COR-L47 (cell line): ENCODE data around the gene HES4.
A peak's percentile ranks its signal among the peaks of the same experiment; 100 is the strongest.
"Not testable (repeated sequence)": the region's sequence is repeated elsewhere in the genome, so short reads cannot be mapped to it uniquely, and the experiment has no call there.

Experiments
- DNase-seq: peaks from one replicate; lab custom pipeline; 2025; lab: John Stamatoyannopoulos, UW

The HES4 gene

DNA sequence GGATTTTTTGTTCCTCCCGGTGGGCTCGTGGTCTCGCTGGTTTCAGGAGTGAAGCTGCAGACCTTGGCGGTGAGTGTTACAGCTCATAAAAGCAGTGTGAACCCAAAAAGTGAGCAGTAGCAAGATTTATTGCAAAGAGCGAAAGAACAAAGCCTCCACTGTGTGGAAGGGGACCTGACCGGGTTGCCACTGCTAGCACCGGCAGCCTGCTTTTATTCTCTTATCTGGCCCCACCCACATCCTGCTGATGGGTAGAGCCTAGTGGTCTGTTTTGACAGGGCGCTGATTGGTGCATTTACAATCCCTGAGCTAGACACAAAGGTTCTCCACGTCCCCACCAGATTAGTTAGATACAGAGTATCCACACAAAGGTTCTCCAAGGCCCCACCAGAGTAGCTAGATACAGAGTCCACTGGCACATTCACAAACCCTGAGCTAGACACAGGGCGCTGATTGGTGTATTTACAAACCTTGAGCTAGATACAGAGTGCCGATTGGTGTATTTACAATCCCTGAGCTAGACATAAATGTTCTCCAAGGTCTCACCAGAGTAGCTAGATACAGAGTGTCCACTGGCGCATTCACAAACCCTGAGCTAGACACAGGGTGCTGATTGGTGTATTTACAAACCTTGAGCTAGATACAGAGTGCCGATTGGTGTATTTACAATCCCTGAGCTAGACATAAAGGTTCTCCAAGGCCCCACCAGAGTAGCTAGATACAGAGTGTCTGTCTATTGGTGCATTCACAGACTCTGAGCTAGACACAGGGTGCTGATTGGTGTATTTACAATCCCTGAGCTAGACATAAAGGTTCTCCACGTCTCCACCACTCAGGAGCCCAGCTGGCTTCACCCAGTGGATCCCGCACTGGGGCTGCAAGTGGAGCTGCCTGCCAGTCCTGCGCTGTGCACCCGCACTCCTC lies 17.8 kb upstream of the HES4 start:
- DNase-seq, result not testable (repeated sequence)

DNA sequence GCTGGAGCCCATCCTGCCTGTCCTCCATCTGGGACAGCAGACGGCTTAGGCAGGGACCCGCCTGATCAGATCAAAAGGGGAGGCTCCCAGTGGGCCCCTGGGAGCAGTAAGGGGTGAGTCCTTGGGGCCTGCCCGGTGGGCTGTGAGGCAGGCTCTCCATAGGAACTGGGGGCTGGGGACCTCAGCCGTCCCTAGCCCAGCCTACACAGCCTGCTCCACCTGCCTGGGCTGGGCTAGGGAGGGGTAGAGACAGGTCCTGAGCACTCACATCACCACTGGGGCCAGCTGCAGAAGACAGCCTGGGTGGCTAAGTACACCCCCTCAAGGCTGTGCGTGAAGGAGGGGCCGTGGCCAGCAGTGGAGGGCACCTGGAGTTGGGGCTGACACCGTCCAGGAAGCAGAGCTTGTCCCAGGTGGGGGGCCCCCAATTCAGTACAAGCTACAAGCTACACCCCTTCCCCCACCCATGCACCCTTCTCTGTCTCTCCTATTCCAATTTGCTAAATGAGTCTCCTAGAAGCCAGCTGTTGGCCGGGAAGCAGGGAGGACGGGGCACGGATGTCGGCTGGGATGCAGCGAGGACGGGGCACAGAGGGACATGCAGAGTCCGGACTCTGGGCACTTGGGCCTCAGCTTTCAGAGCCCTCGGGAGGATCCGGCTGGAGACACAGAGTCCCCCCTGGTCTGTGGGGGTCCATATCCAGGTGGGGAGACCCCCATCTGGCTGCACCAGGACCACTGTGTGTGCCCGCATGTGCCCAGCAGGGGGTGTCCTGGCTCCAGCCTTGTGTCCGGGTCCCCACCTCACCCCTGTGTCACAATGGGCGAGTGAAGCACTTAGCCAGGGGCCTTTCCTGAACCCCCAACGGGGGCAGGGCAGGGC lies 15.1 kb upstream of the HES4 start:
- no peak for DNase-seq

DNA sequence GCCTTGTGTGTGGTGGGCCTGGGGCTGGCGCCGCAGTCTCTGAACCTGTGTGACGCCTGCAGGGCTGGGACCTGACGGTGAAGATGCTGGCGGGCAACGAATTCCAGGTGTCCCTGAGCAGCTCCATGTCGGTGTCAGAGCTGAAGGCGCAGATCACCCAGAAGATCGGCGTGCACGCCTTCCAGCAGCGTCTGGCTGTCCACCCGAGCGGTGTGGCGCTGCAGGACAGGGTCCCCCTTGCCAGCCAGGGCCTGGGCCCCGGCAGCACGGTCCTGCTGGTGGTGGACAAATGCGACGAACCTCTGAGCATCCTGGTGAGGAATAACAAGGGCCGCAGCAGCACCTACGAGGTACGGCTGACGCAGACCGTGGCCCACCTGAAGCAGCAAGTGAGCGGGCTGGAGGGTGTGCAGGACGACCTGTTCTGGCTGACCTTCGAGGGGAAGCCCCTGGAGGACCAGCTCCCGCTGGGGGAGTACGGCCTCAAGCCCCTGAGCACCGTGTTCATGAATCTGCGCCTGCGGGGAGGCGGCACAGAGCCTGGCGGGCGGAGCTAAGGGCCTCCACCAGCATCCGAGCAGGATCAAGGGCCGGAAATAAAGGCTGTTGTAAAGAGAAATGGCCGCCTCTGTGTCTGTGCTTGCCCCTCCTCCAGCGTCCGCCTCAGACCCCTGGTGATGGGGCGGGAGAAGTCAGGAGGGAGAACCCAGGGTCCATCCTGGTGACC lies 14.2 kb upstream of the HES4 start:
- no peak for DNase-seq

DNA sequence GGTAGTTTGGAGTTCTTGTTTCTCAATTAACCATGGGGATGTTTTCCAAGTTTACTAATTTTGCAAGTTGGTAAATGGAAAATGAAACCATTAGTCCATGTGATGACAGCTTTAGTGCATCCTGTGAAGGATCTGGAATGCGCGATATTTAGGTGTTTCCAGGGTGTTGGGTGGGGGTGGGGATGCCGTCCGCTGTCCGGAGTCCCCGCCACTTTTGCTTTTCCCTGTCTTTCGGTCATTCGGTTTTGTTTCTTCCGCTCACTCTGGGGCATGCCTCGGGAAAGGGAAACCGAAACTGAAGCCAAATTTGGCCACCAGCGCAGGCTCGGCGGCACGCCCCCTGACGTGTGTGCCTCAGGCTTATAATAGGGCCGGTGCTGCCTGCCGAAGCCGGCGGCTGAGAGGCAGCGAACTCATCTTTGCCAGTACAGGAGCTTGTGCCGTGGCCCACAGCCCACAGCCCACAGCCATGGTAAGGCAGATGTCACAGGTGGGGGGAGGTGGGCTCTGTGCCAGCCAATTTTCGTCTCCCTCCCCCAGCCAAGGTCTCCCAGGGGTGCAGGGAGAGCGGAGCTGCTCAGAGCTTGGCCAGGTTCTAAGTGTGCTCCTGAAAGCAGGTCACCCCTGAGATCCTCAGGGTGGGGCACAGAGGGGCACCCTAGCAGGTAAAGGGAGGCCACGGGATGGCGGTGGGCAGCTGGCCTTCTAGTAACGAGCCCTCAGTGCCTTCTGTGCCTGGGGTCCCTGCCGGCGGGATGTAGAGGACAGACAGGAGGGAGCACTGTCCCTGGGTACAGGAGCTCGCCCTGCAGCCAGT lies 13.4 kb upstream of the HES4 start, which contains the start of gene ISG15:
TSS of gene ISG15 (plus strand) at position 393 of the 817 bp plus-strand sequence. CDS start at position 470, 77 bp downstream.
- peak; percentile 74 for DNase-seq

DNA sequence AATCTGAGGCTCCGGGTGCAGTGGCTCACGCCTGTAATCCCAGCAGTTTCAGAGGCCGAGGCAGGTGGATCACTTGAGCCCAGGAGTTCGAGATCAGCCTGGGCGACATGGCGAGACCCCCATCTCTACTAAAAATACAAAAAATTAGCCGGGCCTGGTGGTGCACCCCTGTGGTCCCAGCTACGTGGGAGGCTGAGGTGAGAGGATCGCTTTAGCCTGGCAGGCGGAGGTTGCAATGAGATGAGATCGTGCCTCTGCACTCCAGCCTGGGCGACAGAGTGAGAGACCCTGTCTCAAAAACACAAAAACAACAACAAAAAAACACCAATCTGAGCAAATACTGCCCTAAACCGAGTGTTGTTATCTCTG lies 12.8 kb upstream of the HES4 start:
- not testable (repeated sequence) for DNase-seq

DNA sequence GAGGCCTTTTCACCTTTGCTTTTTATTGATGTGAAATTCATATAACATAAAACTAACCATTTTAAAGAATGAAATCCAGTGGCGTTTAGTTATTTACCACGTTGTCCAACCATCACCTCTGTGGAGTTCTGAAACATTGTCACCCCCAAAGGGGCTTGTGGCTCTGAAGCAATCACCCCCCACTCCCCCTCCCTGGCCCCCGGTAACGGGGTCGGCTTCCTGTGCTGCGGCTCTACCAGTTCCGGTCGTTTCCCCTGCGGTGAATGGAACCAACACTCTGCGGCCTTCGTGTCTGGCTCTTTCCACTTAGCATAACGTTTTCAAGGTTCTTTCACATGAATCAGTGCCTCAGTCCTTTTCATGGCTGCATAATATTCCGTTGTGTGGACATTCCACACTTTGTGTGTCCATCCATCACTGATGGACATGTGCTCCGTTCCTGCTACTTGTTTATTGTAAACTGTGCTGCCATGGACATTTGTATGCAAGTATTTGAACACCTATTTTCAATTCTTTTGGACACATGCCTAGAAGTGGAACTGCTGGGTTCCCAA lies 11.6 kb upstream of the HES4 start:
- DNase-seq, result no peak

DNA sequence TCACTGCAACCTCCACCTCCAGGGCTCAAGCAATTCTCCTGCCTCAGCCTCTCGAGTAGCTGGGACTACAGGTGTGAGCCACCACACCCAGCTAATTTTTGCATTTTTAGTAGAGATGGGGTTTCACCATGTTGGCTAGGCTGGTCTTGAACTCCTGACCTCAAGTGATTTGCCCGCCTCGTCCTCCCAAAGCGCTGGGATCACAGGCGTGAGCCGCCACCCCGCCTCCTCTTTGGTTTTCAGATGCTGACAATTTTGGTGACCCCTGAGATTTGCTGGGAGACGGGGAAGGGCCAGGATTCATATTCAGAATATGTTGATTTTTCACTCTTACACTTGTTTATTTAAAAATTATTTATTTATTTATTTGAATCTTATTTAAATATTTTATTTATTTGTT lies 10.2 kb upstream of the HES4 start:
- DNase-seq, result not testable (repeated sequence)

DNA sequence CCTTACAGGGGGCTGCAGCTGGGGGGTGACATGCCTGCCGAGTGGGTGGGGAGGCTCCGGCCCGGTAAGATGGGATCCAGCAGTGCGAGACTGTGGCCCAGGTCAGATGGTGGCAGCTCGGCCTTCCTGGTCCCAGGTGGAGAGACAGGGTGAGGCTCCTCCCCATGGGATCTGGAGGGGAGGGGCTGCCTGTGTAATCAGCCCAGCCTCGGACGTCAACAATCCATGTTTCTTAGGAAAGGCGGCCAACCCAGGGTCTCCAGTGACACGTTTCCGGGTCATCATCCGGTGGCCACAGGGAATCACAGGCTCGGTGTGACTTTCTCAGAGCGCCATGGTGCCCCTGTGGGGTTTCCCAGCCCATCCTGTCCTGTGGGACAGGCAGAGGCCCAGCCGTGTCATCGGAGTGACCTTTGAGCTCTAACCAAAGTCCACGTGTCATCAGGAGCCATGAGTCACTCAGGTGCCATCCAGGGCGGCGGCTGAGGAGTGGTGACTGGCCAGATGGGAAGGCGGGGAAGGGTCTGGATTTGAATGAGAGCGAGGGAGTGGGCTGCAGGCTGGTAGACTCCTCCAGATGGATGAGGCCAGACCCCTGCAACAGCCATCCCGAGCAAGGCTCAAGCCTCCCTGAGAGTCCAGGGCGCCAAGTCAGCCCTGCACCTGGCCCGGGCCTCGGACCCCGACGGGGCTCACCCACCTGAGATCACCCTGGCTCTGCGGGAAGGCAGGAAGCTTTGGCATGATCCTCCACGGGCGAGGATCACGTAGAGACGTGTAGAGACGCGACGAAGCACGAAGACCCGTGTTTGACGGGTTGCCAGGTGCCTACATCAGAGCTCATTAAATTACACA lies 6.6 kb upstream of the HES4 start:
- DNase-seq, result no peak

DNA sequence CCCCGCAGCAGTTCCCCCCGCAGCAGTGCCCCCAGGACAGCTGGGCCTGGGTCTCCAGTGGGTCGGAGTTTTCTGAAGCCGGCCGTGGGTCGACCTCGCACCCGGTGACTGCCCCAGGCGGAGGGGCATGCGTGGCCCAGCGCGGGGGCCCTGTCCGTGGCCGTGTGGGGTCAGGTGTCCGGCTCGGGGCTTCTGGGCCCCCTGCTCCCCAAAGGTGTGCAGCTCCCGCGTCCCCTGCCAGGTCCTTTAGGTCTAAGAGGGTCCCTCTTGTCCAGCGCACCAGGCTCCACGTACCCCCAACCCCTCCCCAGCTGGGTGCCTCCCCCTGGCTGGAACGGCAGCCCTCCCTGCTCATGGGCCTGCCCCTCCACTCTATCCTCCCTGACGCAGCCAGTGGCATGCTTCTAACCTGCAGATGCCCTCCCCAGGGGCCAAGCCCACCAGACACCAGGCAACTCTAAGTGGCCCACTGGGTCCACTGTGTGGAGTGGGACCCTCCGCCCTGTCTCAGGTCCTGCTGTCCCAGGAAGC lies 5.9 kb upstream of the HES4 start:
- DNase-seq, result no peak

DNA sequence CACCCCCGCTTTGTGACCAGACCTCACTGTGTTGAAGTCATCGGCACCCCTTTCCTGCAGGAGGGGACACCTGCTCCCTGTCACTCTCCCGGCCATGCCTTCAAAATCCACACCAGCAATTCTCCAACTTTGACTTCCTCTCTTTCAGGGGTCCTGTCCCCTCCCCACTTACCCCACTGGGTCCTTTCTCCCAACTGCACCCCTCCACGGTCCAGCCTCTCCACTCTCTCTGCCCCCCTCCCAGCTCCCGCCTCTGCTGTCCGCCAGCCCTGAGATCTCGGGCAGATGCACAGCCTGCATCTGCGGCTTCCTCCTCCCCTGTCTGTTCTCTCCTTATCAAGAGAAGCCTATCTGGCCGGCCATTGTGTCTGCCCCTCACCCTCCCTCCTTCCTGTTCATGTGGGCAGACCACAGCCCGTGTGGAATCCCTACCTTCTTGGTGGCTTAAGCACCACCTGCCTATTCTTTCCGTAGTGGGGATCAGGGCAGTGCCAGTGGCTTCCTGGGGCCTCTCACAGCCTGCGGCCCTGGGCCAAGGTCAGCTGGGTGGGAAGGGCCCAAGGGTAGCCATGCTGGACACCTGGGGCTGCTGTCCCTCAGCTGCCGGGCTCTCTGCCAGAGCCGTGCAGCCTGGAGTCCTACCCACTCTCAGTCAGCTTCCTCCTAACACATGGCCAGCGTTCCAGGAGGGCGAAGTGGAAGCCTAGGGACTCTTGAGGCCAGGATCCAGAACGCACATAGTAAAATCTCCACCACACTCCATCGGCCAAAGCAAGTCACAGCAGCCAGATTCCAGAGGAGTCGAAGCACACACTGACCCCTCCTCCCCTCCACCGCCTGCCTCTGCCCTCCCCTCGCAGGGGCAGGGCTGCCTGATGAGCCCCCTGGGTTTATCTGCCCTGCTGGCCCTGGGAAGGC lies 5.1 kb upstream of the HES4 start:
- DNase-seq, result peak; percentile 33

DNA sequence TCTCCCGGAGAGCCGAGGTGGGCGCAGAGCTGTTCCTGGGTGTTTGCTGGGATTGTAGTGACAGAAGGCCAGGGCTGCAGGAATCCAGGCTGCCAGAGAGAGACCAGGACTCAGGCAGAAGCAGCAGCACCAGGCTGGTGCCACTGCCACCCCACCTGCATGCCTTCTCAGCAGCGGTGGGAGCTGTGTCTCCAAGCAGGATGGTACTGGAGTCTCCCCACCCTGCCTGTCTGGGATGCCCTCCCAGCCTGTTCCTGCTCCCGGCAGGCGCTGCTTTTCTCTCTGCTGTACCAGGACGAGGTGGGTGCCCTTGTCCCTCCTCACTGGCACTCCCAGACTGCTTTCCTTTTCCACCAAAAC lies 4.5 kb upstream of the HES4 start:
- no peak for DNase-seq

DNA sequence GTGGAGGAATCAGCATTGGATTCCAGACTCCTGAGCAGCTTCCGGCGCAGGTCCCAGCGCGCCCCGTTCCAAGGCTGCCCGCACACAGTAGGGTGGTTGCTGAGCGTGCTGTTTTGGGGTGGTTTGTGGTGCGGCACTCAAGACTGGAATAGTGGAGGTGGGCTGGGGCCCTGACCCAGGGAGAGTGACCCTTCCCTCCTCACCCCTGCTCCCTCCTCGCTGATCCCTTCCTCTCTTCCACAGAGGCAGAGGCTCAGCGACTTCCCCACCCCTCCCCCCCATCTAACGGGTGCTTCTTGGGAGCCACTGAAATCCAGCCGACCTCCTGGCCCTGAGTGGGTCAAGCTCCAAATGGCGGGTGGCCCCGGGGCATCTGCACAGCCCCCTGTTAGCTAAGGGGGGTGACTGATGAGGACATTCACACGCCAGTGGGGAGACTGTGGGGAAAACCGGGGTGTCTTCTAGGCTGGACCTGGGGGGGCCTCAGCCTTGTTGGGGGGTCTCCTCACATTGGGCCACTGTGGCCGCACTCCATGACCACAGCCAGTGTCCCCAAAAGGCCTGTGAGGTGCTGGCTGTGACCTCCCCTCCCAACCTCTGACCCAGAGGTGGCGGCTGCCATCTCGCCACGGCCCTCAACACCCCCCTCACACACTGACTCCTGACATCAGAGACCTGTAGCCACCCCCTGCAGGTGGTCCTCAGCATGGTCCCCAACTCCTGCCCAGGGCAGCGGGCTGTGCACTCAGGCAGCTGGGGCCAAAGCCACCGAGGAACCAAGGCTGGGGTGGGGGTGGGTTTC lies 3.9 kb upstream of the HES4 start:
- DNase-seq, result no peak

DNA sequence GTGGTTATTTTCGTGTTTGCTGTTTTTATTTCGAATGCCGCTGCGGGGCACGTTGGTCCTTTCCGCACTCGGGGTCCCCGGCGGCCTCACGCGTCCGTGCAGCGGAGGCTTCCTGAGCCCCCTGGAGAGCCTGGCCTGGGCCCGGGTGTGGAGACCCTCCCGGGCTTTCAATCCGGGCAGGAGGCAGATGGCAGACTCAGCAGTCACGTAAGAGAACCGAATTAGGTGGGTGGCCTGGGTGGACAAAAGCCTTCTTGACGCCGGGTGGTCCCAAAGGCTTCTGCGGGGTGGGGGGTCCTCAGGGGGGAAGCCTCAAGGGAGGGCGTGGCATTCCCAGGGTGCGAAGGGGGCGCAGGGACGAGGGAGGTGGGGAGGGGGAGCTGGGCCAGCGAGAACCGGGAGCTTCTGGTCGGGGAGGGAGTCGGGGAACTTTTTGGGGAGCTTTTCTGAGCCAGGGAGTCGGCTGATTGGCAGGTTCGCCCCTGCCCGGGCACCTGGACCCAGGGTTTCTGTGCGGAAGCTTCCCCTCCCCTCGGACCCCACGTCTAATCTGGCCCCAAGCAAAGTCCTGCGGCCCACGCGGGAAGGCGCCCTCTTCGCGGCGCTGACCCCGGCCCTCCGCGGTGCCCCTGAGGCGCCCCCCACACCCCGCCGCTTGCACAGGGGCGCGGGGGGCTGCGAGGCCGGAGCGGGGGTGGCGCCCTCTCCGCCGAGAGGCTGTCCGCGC lies 1.3 kb upstream of the HES4 start:
- no peak for DNase-seq

DNA sequence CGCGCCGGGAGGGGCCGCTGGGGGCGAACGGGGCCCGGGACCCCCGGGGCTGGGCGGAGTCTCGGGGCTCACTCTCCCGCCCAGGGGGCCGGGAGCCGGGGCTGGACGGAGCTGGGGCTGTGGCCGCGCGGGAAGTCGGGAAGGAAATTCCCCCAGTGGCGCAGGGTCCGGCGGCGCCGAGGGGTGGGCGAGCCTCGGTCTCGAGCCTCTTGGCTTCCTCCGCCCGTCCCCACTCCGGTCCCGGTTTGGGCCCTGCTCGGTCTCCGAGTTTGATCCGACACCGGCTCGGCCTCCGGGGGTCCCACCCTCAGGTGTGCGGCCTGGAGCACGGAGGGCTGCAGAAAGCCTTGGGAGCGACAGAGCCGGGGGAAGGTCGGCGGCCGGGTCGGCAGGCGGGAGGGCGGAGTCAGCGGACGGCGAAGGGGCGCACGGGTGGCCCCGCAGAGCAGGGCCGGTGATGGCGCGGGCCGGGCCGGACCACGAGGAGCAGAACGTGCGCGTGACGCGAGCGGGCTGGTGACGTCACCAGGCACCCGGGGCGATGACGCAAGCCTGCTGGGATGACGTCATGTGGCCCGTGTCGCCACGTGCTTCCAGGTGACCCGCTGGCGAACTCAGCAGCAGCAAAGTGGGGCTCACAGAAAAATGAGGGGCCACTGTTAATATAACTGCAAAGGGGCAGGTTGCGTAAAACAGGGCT lies 610 bp upstream of the HES4 start:
- peak; percentile 43 for DNase-seq

DNA sequence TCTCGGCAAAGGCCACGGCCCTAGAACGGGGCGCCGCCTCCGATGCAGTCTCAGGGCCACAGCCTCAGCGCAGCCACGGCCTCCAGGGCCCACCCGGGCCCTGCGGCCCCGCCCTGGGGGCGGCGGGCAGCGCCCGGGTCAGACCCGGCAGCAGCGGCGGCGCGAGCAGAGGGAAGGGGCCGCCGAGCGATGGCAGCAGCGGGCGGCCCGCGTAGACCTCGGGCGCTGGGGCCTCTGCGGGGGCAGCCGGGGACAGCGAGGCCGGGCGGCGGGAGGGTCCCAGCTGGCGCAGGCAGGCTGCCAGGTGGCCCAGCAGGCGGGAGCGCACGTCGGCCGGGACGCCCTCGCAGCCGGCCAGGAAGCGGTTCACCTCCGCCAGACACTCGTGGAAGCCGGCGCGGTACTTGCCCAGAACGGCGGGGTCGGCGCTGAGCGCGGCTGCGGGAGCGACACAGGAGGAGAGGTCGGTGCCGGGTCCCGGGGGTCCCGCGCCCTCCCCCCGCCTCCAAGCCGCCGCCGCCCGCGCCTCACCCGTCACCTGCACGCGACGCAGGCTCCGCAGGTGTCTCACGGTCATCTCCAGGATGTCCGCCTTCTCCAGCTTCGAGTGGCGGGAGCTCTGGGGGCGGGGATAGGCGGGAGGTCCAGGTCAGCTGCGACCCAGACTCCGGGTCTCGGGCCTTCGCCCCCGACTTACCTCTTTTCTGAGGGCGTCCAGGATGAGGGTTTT lies 737 bp downstream of the HES4 start:
- DNase-seq, result no peak

DNA sequence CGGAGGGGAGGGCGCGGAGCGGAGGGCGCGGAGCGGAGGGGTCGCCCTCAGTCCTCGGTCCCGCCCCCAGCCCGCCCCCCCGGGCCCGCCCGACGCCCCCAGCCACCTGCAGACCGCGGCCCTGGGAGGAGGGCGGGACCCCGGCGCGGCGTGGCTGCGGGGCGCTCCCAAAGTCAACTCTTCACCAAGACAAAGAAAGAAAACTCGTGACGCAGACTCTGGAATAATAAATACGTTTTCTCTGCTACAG lies 1.2 kb downstream of the HES4 start:
- no peak for DNase-seq
